Fibroblast of lung (primary cell): ENCODE measurements around the gene BTBD7.

ENCODE experiments used
- CTCF ChIP-seq, 2 donors: IDR thresholded peaks in 1 of 2; conservative IDR thresholded peaks in 1 of 2; 1 replicate in 1 of 2; 2 replicates in 1 of 2; pipeline ENCODE4 v1.5.1; 2011 to 2012; ENCODE audit warnings: low read length in 2 of 2, control low read depth in 1 of 2, inconsistent platforms in 1 of 2, low read depth in 1 of 2, mild to moderate bottlenecking in 1 of 2
- EZH2 ChIP-seq: IDR thresholded peaks from 2 replicates; pipeline ENCODE4 v1.5.1; 2012; ENCODE audit warnings: low read length, control low read depth, mild to moderate bottlenecking; ENCODE audit errors: missing control alignments

- no peak for TF ChIP-seq CTCF (conservative IDR thresholded peaks at IDR 0.05 in 1 of 2, IDR thresholded peaks at IDR 0.05 in 1 of 2; ENCODE audit: low read depth in 1 of 2, low read length in 2 of 2)
- no peak for TF ChIP-seq EZH2
Observed at GRCh38 chr14:93319494-93319893, 13.3 kb downstream of the BTBD7 start.
